Measurements from ENCODE around the gene KAT2B.
A peak's percentile ranks its signal among the peaks of the same experiment; 100 is the strongest.

KAT2B gene

GRCh38 chr3:20128358-20128757 is 88.1 kb downstream of the KAT2B start:
- TF ChIP-seq CTCF (IDR thresholded peaks at IDR 0.05; ENCODE audit: insufficient read depth, missing control alignments) = no peak
- FAIRE-seq = peak; percentile 61
- no peak for DNase-seq (ENCODE audit: insufficient read length, low spot score)

- DNase-seq (ENCODE audit: insufficient read length, low spot score) = no peak
Observed at GRCh38 chr3:20130106-20130505, 89.9 kb downstream of the KAT2B start.

GRCh38 chr3:20136231-20136630 is 96.0 kb downstream of the KAT2B start:
- FAIRE-seq (no peak), DNase-seq (ENCODE audit: insufficient read length, low spot score) (no peak)
- no peak for TF ChIP-seq CTCF (IDR thresholded peaks at IDR 0.05; ENCODE audit: insufficient read depth, missing control alignments)

More at GRCh38 chr3:20130106-20130505, 89.9 kb downstream of the KAT2B start:
- TF ChIP-seq CTCF (IDR thresholded peaks at IDR 0.05; ENCODE audit: insufficient read depth, missing control alignments) = peak; percentile 47
- FAIRE-seq = no peak

GRCh38 chr3:20137647-20138046 is 97.4 kb downstream of the KAT2B start:
- DNase-seq (ENCODE audit: insufficient read length, low spot score) (no peak), FAIRE-seq (no peak)
- no peak for TF ChIP-seq CTCF (IDR thresholded peaks at IDR 0.05; ENCODE audit: insufficient read depth, missing control alignments)

GRCh38 chr3:20140881-20141280 is 100.6 kb downstream of the KAT2B start:
- DNase-seq (ENCODE audit: insufficient read length, low spot score) (no peak), FAIRE-seq (no peak)
- TF ChIP-seq CTCF (IDR thresholded peaks at IDR 0.05; ENCODE audit: insufficient read depth, missing control alignments) = no peak

GRCh38 chr3:20141316-20141715 is 101.1 kb downstream of the KAT2B start:
- no peak for DNase-seq (ENCODE audit: insufficient read length, low spot score)
- no peak for FAIRE-seq
- TF ChIP-seq CTCF (IDR thresholded peaks at IDR 0.05; ENCODE audit: insufficient read depth, missing control alignments) = no peak

GRCh38 chr3:20141851-20142250 is 101.6 kb downstream of the KAT2B start:
- no peak for TF ChIP-seq CTCF (IDR thresholded peaks at IDR 0.05; ENCODE audit: insufficient read depth, missing control alignments)
- no peak for DNase-seq (ENCODE audit: insufficient read length, low spot score)
- FAIRE-seq = no peak
